ENCODE results near the gene DKKL1.
"Not testable (repeated sequence)": the region's sequence is repeated elsewhere in the genome, so short reads cannot be mapped to it uniquely, and the experiment has no call there.

The DKKL1 gene

GRCh38 chr19:49363268-49364082 lies at the start of gene DKKL1:
Gene DKKL1, plus strand, starts transcription at chr19:49363877. Its CDS starts 122 bp downstream, at chr19:49363999.
- Mint-ChIP-seq H3K36me3 (ENCODE audit: low read depth) (peaks cover 13% of the 10 kb centered on the region), H3K27me3 (ENCODE audit: low read depth) (peaks cover 9% of the 10 kb centered on the region), H3K27ac (peak within 1 kb of the TSS in 1 of 3 experiments; percentile 64), H3K9me3 (no peaks in the 10 kb centered on the region), H3K4me3 (peak within 1 kb of the TSS in 2 of 3 experiments; percentile 42 to 56), H3K4me1 (peaks cover 6% of the 10 kb centered on the region)
- no peak for TF ChIP-seq CTCF (IDR thresholded peaks at IDR 0.05; ENCODE audit: unreplicated experiment in 3 of 3)

- no peak for TF ChIP-seq CTCF (IDR thresholded peaks at IDR 0.05; ENCODE audit: unreplicated experiment in 3 of 3)
- peaks cover 49% of the 10 kb centered on the region for H3K36me3 Mint-ChIP-seq (ENCODE audit: low read depth)
- H3K4me1 Mint-ChIP-seq, result peaks cover 10% of the 10 kb centered on the region
- no peak overlapping the region for H3K4me3 Mint-ChIP-seq
- peaks cover 21% of the 10 kb centered on the region for H3K9me3 Mint-ChIP-seq
- H3K27me3 Mint-ChIP-seq (ENCODE audit: low read depth), result no peaks in the 10 kb centered on the region
- H3K27ac Mint-ChIP-seq, result no peak overlapping the region
Observed at GRCh38 chr19:49315111-49315510, 48.6 kb upstream of the DKKL1 start.

GRCh38 chr19:49316284-49316683 lies 47.4 kb upstream of the DKKL1 start:
- TF ChIP-seq CTCF (IDR thresholded peaks at IDR 0.05; ENCODE audit: unreplicated experiment in 3 of 3), result no peak
- Mint-ChIP-seq H3K27ac (no peak overlapping the region), H3K27me3 (ENCODE audit: low read depth) (no peaks in the 10 kb centered on the region), H3K36me3 (ENCODE audit: low read depth) (peaks cover 49% of the 10 kb centered on the region), H3K4me3 (no peak overlapping the region), H3K9me3 (peaks cover 21% of the 10 kb centered on the region), H3K4me1 (peaks cover 10% of the 10 kb centered on the region)

GRCh38 chr19:49318296-49318695 lies 45.4 kb upstream of the DKKL1 start:
- Mint-ChIP-seq H3K27ac (no peak overlapping the region), H3K4me3 (no peak overlapping the region), H3K27me3 (ENCODE audit: low read depth) (no peaks in the 10 kb centered on the region), H3K9me3 (peaks cover 31% of the 10 kb centered on the region), H3K36me3 (ENCODE audit: low read depth) (peaks cover 61% of the 10 kb centered on the region), H3K4me1 (peaks cover 10% of the 10 kb centered on the region)
- TF ChIP-seq CTCF (IDR thresholded peaks at IDR 0.05; ENCODE audit: unreplicated experiment in 3 of 3), result no peak

- peaks cover 61% of the 10 kb centered on the region for H3K36me3 Mint-ChIP-seq (ENCODE audit: low read depth)
- no peak within 1 kb of the TSS for H3K4me3 Mint-ChIP-seq
- H3K27ac Mint-ChIP-seq, result no peak within 1 kb of the TSS
- no peaks in the 10 kb centered on the region for H3K27me3 Mint-ChIP-seq (ENCODE audit: low read depth)
- TF ChIP-seq CTCF (IDR thresholded peaks at IDR 0.05; ENCODE audit: unreplicated experiment in 3 of 3), result no peak
- H3K9me3 Mint-ChIP-seq, result peaks cover 12% of the 10 kb centered on the region
- no peaks in the 10 kb centered on the region for H3K4me1 Mint-ChIP-seq
Observed at GRCh38 chr19:49324801-49325576, 38.7 kb upstream of the DKKL1 start, which contains the start of gene SLC6A16. Gene SLC6A16, minus strand, starts transcription at chr19:49325191. Its CDS starts 13,844 bp downstream, at chr19:49311347.

GRCh38 chr19:49325756-49326155 lies 37.9 kb upstream of the DKKL1 start:
- not testable (repeated sequence) for H3K4me1 Mint-ChIP-seq; H3K4me3 Mint-ChIP-seq; H3K27me3 Mint-ChIP-seq (ENCODE audit: low read depth); H3K27ac Mint-ChIP-seq
- Mint-ChIP-seq H3K9me3 (peaks cover 12% of the 10 kb centered on the region), H3K36me3 (ENCODE audit: low read depth) (peaks cover 59% of the 10 kb centered on the region)

Data from nephron (organoid).